Panc1 (cell line): Measurements from ENCODE around the gene ICOSLG.
"Not testable (repeated sequence)": the region's sequence is repeated elsewhere in the genome, so short reads cannot be mapped to it uniquely, and the experiment has no call there.

Source experiments
- CTCF ChIP-seq: fragments of 450-650 bp; IDR thresholded peaks from 2 replicates; pipeline ENCODE4 v1.5.1; 2017; ENCODE audit warnings: mild to moderate bottlenecking
- POLR2AphosphoS5 ChIP-seq: IDR thresholded peaks from 2 replicates; pipeline ENCODE4 v1.6.1; 2012; ENCODE audit warnings: mild to moderate bottlenecking, low read depth, low read length, moderate library complexity

- not testable (repeated sequence) for TF ChIP-seq CTCF, POLR2AphosphoS5
These were observed 65.6 kb downstream of the ICOSLG start for GRCh38 chr21:44175189-44175588.
